HL-60 (cell line): ENCODE data around the gene DHRS12.

Experiments used
- GABPA ChIP-seq: IDR thresholded peaks from 2 replicates; pipeline ENCODE4 v1.6.1; 2012; ENCODE audit warnings: low read depth
- POLR2AphosphoS5 ChIP-seq: IDR thresholded peaks from 2 replicates; pipeline ENCODE4 v1.6.1; 2012; ENCODE audit warnings: low read depth
- SPI1 ChIP-seq: IDR thresholded peaks from 2 replicates; pipeline ENCODE4 v1.6.1; 2012; ENCODE audit warnings: low read depth, mild to moderate bottlenecking, borderline replicate concordance
- TF ChIP-seq, protein P1 (sequence below): IDR thresholded peaks from one replicate; pipeline ENCODE4 v1.5.1; 2011; ENCODE audit warnings: low read length, control low read depth, inconsistent platforms; ENCODE audit not compliant: insufficient read depth
- TF ChIP-seq, protein P2 (sequence below): IDR thresholded peaks from 2 replicates; pipeline ENCODE4 v1.6.1; 2012; ENCODE audit warnings: low read depth; ENCODE audit not compliant: insufficient replicate concordance

DNA sequence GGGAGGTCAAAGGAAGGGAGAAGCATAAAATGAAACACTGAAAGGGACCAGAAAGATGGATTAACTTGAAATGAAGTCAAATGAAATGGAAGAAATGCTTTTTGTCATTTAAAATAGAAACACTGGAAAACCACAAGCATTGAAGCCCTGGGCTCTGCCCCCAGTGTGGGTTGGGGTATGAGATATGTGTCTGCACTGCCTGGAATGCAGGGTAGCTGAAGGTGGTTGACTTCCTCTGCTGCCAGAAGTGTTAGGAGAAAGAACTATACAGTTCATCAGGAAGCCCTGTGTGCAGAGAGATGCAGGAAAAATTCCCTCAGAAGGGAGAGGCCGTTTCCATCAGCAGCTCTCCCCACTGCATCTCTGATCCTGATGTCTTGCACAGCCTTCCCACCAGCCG is 69.2 kb downstream of the DHRS12 start:
- TF ChIP-seq, protein P1, sequence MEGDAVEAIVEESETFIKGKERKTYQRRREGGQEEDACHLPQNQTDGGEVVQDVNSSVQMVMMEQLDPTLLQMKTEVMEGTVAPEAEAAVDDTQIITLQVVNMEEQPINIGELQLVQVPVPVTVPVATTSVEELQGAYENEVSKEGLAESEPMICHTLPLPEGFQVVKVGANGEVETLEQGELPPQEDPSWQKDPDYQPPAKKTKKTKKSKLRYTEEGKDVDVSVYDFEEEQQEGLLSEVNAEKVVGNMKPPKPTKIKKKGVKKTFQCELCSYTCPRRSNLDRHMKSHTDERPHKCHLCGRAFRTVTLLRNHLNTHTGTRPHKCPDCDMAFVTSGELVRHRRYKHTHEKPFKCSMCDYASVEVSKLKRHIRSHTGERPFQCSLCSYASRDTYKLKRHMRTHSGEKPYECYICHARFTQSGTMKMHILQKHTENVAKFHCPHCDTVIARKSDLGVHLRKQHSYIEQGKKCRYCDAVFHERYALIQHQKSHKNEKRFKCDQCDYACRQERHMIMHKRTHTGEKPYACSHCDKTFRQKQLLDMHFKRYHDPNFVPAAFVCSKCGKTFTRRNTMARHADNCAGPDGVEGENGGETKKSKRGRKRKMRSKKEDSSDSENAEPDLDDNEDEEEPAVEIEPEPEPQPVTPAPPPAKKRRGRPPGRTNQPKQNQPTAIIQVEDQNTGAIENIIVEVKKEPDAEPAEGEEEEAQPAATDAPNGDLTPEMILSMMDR = no peak
- TF ChIP-seq POLR2AphosphoS5 (no peak), GABPA (no peak), SPI1 (no peak)
- TF ChIP-seq, protein P2, sequence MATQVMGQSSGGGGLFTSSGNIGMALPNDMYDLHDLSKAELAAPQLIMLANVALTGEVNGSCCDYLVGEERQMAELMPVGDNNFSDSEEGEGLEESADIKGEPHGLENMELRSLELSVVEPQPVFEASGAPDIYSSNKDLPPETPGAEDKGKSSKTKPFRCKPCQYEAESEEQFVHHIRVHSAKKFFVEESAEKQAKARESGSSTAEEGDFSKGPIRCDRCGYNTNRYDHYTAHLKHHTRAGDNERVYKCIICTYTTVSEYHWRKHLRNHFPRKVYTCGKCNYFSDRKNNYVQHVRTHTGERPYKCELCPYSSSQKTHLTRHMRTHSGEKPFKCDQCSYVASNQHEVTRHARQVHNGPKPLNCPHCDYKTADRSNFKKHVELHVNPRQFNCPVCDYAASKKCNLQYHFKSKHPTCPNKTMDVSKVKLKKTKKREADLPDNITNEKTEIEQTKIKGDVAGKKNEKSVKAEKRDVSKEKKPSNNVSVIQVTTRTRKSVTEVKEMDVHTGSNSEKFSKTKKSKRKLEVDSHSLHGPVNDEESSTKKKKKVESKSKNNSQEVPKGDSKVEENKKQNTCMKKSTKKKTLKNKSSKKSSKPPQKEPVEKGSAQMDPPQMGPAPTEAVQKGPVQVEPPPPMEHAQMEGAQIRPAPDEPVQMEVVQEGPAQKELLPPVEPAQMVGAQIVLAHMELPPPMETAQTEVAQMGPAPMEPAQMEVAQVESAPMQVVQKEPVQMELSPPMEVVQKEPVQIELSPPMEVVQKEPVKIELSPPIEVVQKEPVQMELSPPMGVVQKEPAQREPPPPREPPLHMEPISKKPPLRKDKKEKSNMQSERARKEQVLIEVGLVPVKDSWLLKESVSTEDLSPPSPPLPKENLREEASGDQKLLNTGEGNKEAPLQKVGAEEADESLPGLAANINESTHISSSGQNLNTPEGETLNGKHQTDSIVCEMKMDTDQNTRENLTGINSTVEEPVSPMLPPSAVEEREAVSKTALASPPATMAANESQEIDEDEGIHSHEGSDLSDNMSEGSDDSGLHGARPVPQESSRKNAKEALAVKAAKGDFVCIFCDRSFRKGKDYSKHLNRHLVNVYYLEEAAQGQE = no peak
